ENCODE results near the gene EDEM1.

GRCh38 chr3:5218815-5219214 lies 31.3 kb downstream of the EDEM1 start:
- TF ChIP-seq POLR2AphosphoS5 (IDR thresholded peaks at IDR 0.05) (no peak), RAD21 (conservative IDR thresholded peaks at IDR 0.05) (no peak), EZH2 (IDR thresholded peaks at IDR 0.05; ENCODE audit: borderline replicate concordance, insufficient read depth, low read length, poor library complexity, severe bottlenecking) (no peak), CTCF (IDR thresholded peaks at IDR 0.05; ENCODE audit: poor library complexity, severe bottlenecking) (no peak), REST (IDR thresholded peaks at IDR 0.05; ENCODE audit: borderline replicate concordance) (no peak), MXI1 (conservative IDR thresholded peaks at IDR 0.05; ENCODE audit: poor library complexity, severe bottlenecking) (no peak), TAF1 (IDR thresholded peaks at IDR 0.05; ENCODE audit: low read depth) (no peak)
